GM18519 (cell line): Measurements from ENCODE around the gene DMRT1.

Experiments used
- ATAC-seq: cut with Tn5 transposase; IDR thresholded peaks from one replicate; pipeline ENCODE4 v1.9.1; 2021; ENCODE audit warnings: mild to moderate bottlenecking, moderate library complexity; ENCODE audit not compliant: unreplicated experiment, low FRiP score

DMRT1 gene

DNA sequence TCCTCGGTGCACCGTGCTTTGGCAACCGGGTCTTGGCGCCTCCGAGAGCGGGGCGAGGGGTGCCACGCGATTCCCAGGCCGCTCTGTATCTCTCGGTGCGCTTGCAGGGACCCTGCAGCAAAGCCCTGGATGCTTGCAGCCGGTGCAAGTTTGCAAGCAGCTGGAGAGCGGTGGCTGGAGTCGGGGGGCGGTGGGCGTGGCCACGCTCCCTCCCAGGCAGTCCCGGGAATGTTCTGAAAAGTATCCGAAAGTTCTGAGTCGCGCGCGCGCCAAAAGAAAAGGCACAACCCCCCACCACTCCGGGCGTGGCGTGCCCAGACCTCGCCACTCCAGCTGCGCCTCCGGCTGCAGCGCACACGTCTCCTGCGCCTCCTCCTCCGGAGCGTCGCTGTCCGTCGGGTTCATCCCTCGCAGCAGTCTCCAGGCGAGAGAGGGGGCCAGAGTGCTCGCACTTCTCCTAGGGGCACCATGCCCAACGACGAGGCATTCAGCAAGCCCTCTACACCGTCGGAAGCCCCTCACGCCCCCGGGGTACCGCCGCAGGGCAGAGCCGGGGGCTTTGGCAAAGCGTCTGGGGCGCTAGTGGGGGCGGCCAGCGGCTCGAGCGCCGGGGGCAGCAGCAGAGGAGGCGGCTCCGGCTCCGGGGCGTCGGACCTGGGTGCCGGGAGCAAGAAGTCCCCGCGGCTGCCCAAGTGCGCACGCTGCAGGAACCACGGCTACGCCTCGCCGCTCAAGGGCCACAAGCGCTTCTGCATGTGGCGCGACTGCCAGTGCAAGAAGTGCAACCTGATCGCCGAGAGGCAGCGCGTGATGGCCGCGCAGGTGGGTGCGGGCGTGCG is at the start of gene DMRT1:
DMRT1 (plus strand) TSS at position 327 of the 839 bp plus-strand sequence; CDS start at position 469, 142 bp downstream.
- no peak for ATAC-seq

DNA sequence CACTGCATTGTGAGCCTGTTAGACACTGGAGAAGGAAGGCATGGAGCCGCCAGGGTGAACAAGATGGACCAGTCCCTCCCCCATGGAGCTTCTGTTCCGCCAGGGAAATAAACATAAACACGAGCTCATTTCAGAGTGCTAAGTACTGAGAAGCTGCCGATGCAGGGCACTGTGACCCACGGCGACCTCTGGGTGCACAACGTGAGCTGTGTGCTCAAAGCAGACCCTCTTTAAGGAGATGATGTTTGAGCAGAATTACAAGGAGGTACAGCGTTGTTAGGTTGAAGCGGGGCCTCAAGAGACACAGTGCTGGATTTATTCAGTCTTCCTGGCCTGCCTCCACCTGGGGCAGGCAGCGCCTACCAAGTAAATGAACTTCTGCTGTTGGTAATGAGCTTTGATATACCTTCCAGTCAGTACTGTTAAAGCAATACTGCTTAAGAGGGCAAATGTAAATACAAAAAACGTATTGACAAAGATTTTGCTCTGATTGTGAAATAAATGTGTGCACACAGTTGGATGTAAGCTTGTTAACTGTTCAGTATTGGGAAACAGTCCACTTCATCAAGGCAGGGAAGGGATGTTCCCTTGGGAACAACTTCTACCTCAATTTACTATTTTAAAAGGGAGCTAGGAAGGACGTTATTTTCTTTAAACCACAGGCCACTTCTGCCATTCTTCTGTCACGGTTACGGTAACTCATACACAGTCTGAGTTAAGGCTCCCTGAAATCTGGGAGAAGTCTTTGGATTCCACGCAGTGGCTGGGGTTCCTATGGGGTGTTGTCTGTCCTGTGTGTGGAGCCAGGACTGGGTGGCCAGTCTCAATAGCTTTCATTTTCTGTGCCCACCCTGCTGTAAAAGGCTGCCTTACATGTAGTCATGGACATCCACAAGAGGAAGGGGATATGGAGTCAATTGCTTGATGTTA is 48.9 kb upstream of the DMRT1 start:
- ATAC-seq: no peak

DNA sequence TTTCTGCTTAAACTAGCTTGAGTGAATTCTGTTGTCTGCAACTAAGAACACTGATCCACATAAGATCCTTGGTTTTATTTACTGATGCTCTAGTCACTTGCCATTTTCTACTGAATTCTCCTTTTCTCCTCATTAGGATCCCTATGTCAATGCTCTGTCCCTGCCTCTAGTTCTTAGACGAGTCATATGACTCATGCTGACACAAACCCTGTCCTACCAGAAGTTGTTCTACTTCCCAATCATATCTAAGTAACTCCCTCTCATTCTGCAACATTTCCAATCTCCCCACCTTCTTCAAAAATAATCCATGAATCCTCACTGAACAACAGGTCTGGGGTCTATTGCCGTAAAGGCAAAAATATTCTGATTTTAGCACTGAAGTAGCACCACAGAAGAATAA is 47.1 kb upstream of the DMRT1 start:
- no peak for ATAC-seq

DNA sequence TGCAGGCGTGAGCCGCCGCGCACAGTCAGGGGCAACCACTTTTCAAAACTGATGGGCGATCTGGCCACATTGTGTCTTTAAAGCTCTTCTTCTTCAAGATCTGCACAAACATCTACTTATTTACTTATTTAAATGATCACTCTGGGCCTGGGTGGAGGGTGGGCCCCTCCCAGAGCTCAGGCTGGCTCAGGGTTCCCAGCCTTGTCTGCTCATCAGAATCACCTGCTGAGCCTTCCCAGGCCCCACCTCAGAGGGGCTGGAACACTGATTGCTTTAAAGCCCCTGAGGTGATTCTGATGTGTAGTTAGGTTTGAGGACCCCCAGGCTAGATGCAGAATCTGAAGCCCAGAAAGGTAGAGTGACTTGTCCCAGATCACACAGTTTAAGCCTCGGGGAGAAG is 45.6 kb upstream of the DMRT1 start:
- ATAC-seq: no peak

- ATAC-seq: no peak
Observed at GRCh38 chr9:800591-801150, 40.8 kb upstream of the DMRT1 start.

- ATAC-seq: no peak
Observed at GRCh38 chr9:801399-802071, 40.0 kb upstream of the DMRT1 start.

- ATAC-seq: no peak
Observed at GRCh38 chr9:804026-804425, 37.5 kb upstream of the DMRT1 start.

GRCh38 chr9:805151-805550 is 36.3 kb upstream of the DMRT1 start:
- ATAC-seq: no peak

DNA sequence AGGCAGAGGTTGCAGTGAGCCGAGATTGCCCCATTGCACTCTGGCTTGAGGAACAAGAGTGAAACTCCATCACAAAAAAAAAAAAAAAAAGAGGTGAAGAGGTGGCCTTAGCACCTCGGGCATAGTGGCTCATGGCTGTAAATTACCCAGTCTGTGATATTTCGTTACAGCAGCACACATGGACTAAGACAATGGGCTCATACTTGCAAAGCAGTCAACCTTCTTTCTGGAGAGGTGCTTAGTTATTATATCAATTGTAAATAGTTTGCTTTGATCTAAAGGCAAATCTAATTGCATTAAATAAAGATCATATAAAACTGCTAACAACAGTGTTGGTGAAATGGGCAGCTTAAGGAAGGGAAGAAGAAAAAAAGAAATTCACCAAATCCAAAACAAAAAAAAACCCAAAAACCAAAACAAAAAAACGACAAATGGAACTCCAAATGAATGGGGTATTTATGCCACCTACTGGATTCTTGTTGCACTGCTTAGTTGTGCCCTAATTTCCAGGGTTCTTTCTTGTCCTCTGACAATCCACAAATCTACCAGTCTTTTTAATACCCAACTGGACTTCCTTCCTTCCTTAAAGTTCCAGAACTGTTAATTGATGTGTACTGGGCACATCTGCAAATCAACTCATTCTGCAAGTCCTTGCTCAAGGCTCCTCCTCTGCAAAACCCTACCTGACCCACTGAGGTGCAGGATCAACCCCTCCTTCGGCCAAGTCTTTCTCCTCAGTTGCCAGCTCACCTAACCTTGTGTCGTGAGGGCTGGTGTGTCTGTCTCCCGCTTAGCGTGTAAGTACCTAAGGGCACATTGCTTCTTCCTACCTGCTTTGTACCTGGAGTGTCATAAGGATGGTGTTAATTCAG is 35.0 kb upstream of the DMRT1 start:
- no peak for ATAC-seq

DNA sequence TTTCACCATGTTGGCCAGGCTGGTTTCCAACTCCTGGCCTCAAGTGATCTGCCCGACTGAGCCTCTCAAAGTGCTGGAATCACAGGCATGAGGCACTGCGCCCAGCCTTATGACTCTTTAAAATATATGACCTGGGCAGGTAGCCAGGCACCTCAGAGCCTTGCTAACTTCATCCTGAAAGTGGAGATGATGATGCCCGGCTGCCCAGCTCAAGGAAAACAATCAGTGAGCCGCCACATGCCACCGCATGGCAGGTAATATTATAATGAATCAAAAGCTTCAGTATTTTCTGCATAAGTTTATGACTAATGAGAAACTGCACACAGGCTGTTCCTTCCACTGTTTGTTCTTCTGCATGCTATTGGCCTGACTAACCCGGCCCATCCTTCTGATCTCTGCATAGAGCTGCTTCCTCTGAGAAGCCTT is 30.4 kb upstream of the DMRT1 start:
- ATAC-seq: no peak

DNA sequence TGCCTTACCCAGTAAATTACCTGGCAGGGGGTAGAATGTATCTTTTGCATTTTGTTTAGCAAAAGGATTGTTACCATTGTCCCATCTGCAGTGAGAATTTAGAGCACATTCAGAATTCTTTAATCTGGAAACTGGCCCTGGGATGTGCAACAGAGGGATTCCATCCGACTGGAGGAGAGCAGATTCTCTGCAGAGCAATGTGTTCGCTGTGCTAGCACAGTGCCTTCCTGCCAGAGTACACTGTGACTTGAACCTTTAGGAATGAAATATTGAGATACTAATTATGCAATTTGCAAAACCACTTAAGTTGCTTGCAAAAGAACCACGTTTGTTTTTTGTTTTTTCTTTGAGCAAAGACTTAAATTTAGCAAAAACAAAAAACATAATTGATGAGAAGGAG is 22.5 kb upstream of the DMRT1 start:
- ATAC-seq: no peak

- ATAC-seq: no peak
Observed at GRCh38 chr9:826500-827280, 14.8 kb upstream of the DMRT1 start.

DNA sequence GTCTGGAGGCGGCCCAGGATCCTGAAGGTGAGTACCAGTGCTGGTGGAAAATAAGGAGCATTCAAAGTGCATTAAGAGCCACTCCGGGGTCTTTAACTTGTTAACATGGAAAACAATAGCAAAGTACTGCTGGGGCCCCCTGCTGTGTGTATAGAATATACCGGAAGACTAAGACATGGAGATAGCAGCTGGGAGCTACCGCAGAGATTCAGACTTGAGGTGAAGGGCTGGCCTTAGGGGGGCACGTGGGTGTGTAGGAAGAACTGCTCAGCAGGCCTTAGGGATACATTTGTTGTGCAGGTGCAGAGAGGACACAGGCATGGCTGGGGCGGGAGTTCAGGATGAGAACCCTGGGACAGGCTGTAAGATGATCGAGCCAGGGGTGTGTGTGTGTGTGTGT is 1.2 kb upstream of the DMRT1 start:
- no peak for ATAC-seq

- no peak for ATAC-seq
Observed at GRCh38 chr9:842635-843426, 1.3 kb downstream of the DMRT1 start.

DNA sequence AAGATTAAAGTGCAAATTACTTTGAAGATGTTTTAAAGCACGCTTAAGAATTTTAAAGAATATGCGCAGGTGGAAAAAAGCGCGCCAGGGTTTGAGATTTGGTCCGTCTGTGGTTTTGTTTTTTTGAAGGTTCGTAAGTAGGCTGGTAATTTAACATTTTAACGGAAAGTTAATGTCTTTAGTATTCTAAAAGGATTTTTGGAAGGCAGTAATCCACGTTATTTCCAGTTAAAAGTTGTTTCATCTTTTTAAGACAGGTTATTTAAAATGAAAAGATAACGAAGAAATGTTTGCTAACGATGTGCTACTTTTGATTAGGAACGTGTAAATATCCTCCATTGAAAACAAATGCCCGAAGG is 1.9 kb downstream of the DMRT1 start:
- ATAC-seq: no peak

DNA sequence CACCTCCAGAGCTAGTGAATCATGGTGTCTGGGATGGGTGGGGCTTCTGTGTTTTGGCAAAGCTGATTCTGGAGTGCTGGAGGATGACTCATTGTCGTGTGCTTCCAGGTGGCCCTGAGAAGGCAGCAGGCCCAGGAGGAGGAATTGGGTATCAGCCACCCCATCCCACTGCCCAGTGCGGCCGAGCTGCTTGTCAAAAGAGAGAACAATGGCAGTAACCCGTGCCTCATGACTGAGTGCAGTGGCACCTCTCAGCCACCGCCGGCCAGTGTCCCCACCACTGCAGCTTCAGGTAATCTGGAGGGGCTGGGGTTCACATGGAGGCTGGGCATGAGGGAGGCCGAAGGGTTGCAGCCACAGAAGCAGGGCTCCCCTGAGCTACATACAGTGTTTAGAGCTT is 5.4 kb downstream of the DMRT1 start:
- no peak for ATAC-seq

- peak; percentile 73 for ATAC-seq
Observed at GRCh38 chr9:847505-847904, 6.0 kb downstream of the DMRT1 start.

- no peak for ATAC-seq
Observed at GRCh38 chr9:849431-849830, 7.9 kb downstream of the DMRT1 start.
